Activated CD4-positive, alpha-beta T cell treated with anti-CD3 and anti-CD28 coated beads, Interleukin-2, amount 10 ng/mL, durations not matched to agents 24 days and 14 days (primary cell): ENCODE measurements around the gene SIGLEC8. TPM values are rescaled to one million over a fixed set of nuclear protein-coding genes. Genes with fewer than 3 reads are reported as not detected.

Experiments
- DNase-seq: peaks from one replicate; pipeline ENCODE4 v3.0.0; 2022
- H3K27ac Mint-ChIP-seq: one replicate; pipeline ENCODE4 v1.8.0; 2022; ENCODE audit warnings: mild to moderate bottlenecking, mixed read lengths
- H3K27me3 Mint-ChIP-seq: one replicate; pipeline ENCODE4 v1.8.0; 2022; ENCODE audit warnings: mixed read lengths
- H3K36me3 Mint-ChIP-seq: one replicate; pipeline ENCODE4 v1.8.0; 2022; ENCODE audit warnings: low read depth, mild to moderate bottlenecking, mixed read lengths
- H3K4me1 Mint-ChIP-seq: one replicate; pipeline ENCODE4 v1.8.0; 2021; ENCODE audit warnings: mixed read lengths
- H3K4me3 Mint-ChIP-seq: one replicate; pipeline ENCODE4 v1.8.0; 2022; ENCODE audit warnings: mild to moderate bottlenecking, moderate library complexity, mixed read lengths
- H3K9me3 Mint-ChIP-seq: one replicate; pipeline ENCODE4 v1.8.0; 2021; ENCODE audit warnings: mixed read lengths
- intact Hi-C: fragments of 100-400 bp; cut with micrococcal nuclease; formaldehyde crosslinking; loops from one replicate; pipeline ENCODE4 v1.15.1; 2023
- total RNA-seq: library from RNA; stranded (reverse); gene quantifications from 2 replicates; pipeline ENCODE4 v1.2.3, GENCODE V29; 2022

SIGLEC8 gene
- total RNA-seq, 1 donor from 2014 or later: 0.16 TPM

DNA sequence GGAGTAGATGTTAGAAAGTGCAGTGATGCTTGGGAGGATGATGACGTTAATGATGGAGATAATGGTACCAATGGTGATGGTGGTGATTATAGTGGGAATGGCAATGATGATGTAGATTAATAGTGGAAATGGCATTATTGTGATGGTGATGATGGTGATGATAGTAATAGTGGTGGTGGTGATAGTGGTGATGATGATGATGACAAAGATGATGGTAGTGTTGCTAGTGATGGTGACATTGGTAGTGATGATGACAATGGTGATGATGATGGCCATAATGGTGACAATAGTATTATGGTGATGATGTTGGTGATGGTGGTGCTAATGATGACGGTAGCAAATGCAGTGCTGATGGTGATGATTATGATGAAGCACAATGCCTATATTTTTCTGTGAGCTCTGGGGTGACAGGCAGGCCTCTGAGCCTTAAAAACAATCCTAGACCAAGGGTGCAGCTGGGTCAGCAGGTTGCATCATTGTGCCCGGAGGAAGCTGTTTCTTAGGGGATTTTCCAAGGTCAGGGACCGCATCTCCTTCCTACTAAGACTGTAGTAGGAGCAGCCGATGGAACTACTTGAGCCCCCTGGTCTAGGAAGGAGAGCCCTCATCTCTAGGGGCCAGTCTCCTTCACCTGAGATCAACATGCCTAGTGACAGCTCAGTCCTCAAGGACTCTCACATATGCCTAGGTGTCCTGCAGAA lies 27.9 kb upstream of the SIGLEC8 start:
- Mint-ChIP-seq H3K4me3 (no peak overlapping the region), H3K27me3 (no peaks in the 10 kb centered on the region), H3K4me1 (peaks cover 11% of the 10 kb centered on the region), H3K9me3 (peaks cover 15% of the 10 kb centered on the region), H3K27ac (no peak overlapping the region), H3K36me3 (peaks cover 4% of the 10 kb centered on the region)
- no peak for DNase-seq
- intact Hi-C loops: no loop called here

DNA sequence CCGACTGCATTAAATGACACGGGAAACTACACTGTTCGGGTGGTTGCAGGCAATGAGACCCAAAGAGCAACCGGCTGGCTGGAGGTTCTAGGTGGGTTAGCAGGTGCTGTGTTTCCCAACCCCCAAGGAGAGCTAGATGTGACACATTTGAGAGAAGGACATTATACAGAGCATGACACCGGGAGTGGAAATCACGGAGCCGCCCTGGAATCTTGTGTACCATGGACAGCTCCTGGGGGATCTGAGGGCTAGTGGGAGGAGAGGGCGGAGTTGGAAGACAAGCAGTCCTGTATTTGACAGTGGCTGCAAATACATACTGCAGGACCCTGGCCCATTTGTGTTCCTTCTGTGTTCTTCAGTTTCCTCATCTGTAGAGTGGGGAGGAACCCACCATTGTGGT lies 22.3 kb upstream of the SIGLEC8 start:
- no peaks in the 10 kb centered on the region for H3K36me3 Mint-ChIP-seq
- H3K9me3 Mint-ChIP-seq: no peaks in the 10 kb centered on the region
- H3K27me3 Mint-ChIP-seq: peaks cover 2% of the 10 kb centered on the region
- intact Hi-C loops: no loop called here
- no peak overlapping the region for H3K27ac Mint-ChIP-seq
- peaks cover 27% of the 10 kb centered on the region for H3K4me1 Mint-ChIP-seq
- H3K4me3 Mint-ChIP-seq: no peak overlapping the region
- DNase-seq: no peak

DNA sequence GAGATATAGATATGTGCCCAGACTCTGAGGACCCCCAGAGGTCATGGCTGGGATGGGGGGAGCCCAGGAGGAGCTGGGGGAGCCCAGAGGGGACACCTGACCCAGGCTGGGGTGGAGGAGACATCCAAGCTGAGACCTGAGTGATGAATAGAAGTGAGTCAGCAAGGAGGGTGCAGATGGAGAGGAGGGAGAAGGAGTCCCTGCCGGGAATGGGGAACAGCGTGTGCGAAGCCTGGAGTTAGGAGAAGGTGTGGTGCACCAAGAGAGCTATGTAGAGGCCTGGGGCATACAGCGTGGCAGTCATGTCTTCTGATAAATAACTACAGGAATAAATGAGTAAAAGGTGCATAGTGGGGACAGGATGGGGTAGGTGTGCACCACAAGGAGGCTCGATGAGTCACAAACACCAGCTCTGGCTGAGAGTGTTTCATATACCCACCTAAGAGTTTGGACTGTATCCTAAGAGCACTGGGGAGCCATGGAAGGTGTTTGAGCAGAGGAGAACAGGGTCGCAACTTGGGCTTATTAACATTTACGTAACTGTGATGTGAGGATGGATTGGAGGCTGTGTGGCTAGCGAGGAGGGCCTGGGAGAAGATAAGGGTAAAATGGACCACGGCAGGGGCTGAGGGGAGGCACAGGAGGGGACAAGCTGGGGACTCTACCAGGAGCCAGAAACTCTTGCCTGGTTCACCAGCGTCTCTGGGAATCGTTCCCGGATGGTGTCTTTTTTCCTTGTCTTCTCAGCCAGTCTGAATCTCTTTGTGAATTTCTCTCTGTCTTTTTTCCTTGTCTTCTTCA lies 21.5 kb upstream of the SIGLEC8 start:
- intact Hi-C loops: loop anchor here (1.0 to 2.0 kb wide), 3 partner anchors 10 to 115 kb away; no protein-coding TSS in a partner anchor
- Mint-ChIP-seq H3K4me3 (peak overlapping the region; percentile 13), H3K36me3 (no peaks in the 10 kb centered on the region), H3K9me3 (no peaks in the 10 kb centered on the region), H3K27ac (peak overlapping the region; percentile 71), H3K27me3 (peaks cover 2% of the 10 kb centered on the region), H3K4me1 (peaks cover 28% of the 10 kb centered on the region)
- DNase-seq: no peak

- Mint-ChIP-seq H3K4me3 (peak within 1 kb of the TSS; percentile 13), H3K27me3 (peaks cover 4% of the 10 kb centered on the region), H3K9me3 (no peaks in the 10 kb centered on the region), H3K36me3 (no peaks in the 10 kb centered on the region), H3K27ac (peak within 1 kb of the TSS; percentile 74), H3K4me1 (peaks cover 31% of the 10 kb centered on the region)
- intact Hi-C loops: loop anchor here (1.0 to 2.0 kb wide), 3 partner anchors 11 to 116 kb away; no protein-coding TSS in a partner anchor
- DNase-seq: no peak
These were observed 20.4 kb upstream of the SIGLEC8 start, which contains the start of gene CEACAM18 for GRCh38 chr19:51478381-51479234. TSS of gene CEACAM18 (plus strand) at chr19:51478539.

DNA sequence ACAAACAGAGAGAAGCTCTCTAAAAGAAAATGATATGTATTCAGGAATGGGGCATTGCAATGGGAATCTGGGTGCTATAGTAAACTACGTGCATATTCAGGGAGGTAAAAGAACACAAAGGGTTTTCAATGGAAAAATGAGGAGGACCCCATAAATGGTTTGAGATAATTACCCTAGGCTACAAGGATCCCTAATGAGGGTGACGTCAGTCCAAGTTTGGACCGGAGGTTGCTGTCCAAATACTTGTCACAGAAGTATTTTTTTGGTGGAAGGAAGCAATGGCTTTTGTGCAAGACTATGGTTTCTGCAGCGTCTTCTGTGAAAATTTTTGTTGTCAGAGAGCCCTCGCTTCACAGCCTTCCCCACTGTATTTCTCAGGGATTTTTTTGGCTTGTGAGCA lies 19.1 kb upstream of the SIGLEC8 start:
- intact Hi-C loops: no loop called here
- Mint-ChIP-seq H3K27me3 (peaks cover 4% of the 10 kb centered on the region), H3K36me3 (no peaks in the 10 kb centered on the region), H3K9me3 (no peaks in the 10 kb centered on the region), H3K4me1 (peaks cover 41% of the 10 kb centered on the region), H3K4me3 (no peak overlapping the region), H3K27ac (no peak overlapping the region)
- DNase-seq: no peak

GRCh38 chr19:51476164-51476563 lies 17.9 kb upstream of the SIGLEC8 start:
- peaks cover 46% of the 10 kb centered on the region for H3K4me1 Mint-ChIP-seq
- no peak for DNase-seq
- H3K27ac Mint-ChIP-seq: no peak overlapping the region
- peaks cover 4% of the 10 kb centered on the region for H3K27me3 Mint-ChIP-seq
- H3K9me3 Mint-ChIP-seq: no peaks in the 10 kb centered on the region
- intact Hi-C loops: no loop called here
- no peak overlapping the region for H3K4me3 Mint-ChIP-seq
- no peaks in the 10 kb centered on the region for H3K36me3 Mint-ChIP-seq

DNA sequence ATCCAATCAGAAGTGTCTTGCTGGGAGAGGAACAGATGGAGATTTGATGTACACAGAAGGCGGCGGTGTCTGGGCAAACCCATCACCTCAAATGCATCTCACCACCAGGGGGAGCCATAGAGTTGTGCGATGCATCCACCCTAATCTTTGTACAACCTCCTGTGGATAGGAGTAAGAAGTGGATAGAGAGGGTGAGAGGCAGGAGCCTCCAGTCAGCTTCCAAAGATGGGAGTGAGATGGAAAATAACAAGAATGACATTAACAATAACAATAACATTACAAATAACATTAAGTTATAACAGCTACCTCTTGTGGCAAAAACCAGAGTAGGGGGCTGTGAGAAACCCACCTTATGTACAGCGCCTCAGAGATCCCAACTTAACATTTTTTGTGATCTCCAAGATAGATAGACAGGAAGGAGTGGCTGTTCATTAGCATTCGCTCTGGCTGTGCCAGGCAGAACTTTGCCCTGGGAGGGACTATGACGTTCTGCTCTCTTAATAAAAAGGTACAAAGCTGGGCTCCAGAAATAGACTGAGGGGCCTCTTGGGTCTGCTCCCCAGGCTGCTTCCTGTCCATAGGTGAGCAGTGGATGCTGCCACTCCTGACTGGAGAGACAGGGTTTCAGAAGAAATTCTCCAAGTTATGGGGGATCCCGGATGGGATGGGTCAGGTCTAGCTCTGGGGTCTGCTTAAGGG lies 14.9 kb upstream of the SIGLEC8 start:
- Mint-ChIP-seq H3K4me1 (peaks cover 33% of the 10 kb centered on the region), H3K9me3 (no peaks in the 10 kb centered on the region), H3K36me3 (no peaks in the 10 kb centered on the region), H3K27me3 (peaks cover 7% of the 10 kb centered on the region), H3K27ac (no peak overlapping the region), H3K4me3 (no peak overlapping the region)
- intact Hi-C loops: loop anchor here (1.0 to 2.0 kb wide), 4 partner anchors 16 to 184 kb away; no protein-coding TSS in a partner anchor
- peak; percentile 94 for DNase-seq

DNA sequence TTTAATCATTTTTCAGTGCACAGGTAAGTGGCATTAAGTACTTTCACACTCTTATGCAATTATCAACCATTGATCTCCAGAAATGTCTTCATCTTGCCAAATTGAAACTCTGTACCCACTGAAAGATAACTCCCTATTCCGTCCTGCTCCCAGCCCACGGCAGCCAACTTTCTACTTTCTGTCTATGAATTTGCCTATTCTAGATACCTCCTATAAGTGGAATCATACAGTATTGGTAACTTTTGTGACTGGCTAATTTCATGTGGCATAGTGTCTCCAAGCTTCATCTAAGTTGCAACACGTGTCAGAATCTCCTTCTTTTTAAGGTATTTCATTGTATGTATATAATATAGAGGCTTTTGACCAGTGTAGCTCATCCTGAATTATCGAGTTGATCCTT lies 14.4 kb upstream of the SIGLEC8 start:
- H3K36me3 Mint-ChIP-seq: no peaks in the 10 kb centered on the region
- no peak overlapping the region for H3K27ac Mint-ChIP-seq
- peaks cover 38% of the 10 kb centered on the region for H3K4me1 Mint-ChIP-seq
- H3K4me3 Mint-ChIP-seq: no peak overlapping the region
- peaks cover 10% of the 10 kb centered on the region for H3K27me3 Mint-ChIP-seq
- no peak for DNase-seq
- intact Hi-C loops: loop anchor here (1.0 to 2.0 kb wide), 4 partner anchors 16 to 184 kb away; no protein-coding TSS in a partner anchor
- H3K9me3 Mint-ChIP-seq: no peaks in the 10 kb centered on the region

- Mint-ChIP-seq H3K36me3 (no peaks in the 10 kb centered on the region), H3K27ac (no peak overlapping the region), H3K27me3 (peaks cover 17% of the 10 kb centered on the region), H3K9me3 (no peaks in the 10 kb centered on the region), H3K4me3 (no peak overlapping the region), H3K4me1 (peaks cover 42% of the 10 kb centered on the region)
- intact Hi-C loops: no loop called here
- DNase-seq: no peak
These were observed 13.3 kb upstream of the SIGLEC8 start for GRCh38 chr19:51471527-51471926.

GRCh38 chr19:51470966-51471365 lies 12.7 kb upstream of the SIGLEC8 start:
- no peak overlapping the region for H3K4me3 Mint-ChIP-seq
- no peak overlapping the region for H3K27ac Mint-ChIP-seq
- no peaks in the 10 kb centered on the region for H3K36me3 Mint-ChIP-seq
- intact Hi-C loops: no loop called here
- peaks cover 21% of the 10 kb centered on the region for H3K27me3 Mint-ChIP-seq
- H3K9me3 Mint-ChIP-seq: no peaks in the 10 kb centered on the region
- DNase-seq: no peak
- H3K4me1 Mint-ChIP-seq: peaks cover 47% of the 10 kb centered on the region

GRCh38 chr19:51469629-51470028 lies 11.4 kb upstream of the SIGLEC8 start:
- no peaks in the 10 kb centered on the region for H3K36me3 Mint-ChIP-seq
- intact Hi-C loops: no loop called here

GRCh38 chr19:51469162-51469561 lies 10.9 kb upstream of the SIGLEC8 start:
- DNase-seq: no peak
- Mint-ChIP-seq H3K27me3 (peaks cover 31% of the 10 kb centered on the region), H3K9me3 (no peaks in the 10 kb centered on the region), H3K36me3 (no peaks in the 10 kb centered on the region), H3K27ac (no peak overlapping the region), H3K4me1 (peaks cover 46% of the 10 kb centered on the region), H3K4me3 (no peak overlapping the region)
- intact Hi-C loops: no loop called here

More at GRCh38 chr19:51469629-51470028, 11.4 kb upstream of the SIGLEC8 start:
- H3K4me3 Mint-ChIP-seq: no peak overlapping the region
- no peak for DNase-seq
- H3K27me3 Mint-ChIP-seq: peaks cover 30% of the 10 kb centered on the region
- H3K9me3 Mint-ChIP-seq: no peaks in the 10 kb centered on the region
- peaks cover 45% of the 10 kb centered on the region for H3K4me1 Mint-ChIP-seq
- no peak overlapping the region for H3K27ac Mint-ChIP-seq

GRCh38 chr19:51468545-51468920 lies 10.3 kb upstream of the SIGLEC8 start:
- DNase-seq: no peak
- intact Hi-C loops: no loop called here
- H3K27ac Mint-ChIP-seq: peak overlapping the region; percentile 1
- no peaks in the 10 kb centered on the region for H3K36me3 Mint-ChIP-seq
- peaks cover 45% of the 10 kb centered on the region for H3K4me1 Mint-ChIP-seq
- peak overlapping the region; percentile 20 for H3K4me3 Mint-ChIP-seq
- peaks cover 33% of the 10 kb centered on the region for H3K27me3 Mint-ChIP-seq
- no peaks in the 10 kb centered on the region for H3K9me3 Mint-ChIP-seq
